Measurements from ENCODE around the gene ZNF35. TPM values are rescaled to one million over a fixed set of nuclear protein-coding genes. Genes with fewer than 3 reads are reported as not detected.

The ZNF35 gene
- total RNA-seq, 1 donor from 2014 or later = 14.5 TPM

- peak within 1 kb of the TSS; percentile 90 for H3K4me2 ChIP-seq (ENCODE audit: low read length)
- H3K9me3 ChIP-seq (ENCODE audit: insufficient read depth, low read depth, low read length) = no peaks in the 10 kb centered on the region
- peak; percentile 45 for FAIRE-seq
- TF ChIP-seq, protein P1, sequence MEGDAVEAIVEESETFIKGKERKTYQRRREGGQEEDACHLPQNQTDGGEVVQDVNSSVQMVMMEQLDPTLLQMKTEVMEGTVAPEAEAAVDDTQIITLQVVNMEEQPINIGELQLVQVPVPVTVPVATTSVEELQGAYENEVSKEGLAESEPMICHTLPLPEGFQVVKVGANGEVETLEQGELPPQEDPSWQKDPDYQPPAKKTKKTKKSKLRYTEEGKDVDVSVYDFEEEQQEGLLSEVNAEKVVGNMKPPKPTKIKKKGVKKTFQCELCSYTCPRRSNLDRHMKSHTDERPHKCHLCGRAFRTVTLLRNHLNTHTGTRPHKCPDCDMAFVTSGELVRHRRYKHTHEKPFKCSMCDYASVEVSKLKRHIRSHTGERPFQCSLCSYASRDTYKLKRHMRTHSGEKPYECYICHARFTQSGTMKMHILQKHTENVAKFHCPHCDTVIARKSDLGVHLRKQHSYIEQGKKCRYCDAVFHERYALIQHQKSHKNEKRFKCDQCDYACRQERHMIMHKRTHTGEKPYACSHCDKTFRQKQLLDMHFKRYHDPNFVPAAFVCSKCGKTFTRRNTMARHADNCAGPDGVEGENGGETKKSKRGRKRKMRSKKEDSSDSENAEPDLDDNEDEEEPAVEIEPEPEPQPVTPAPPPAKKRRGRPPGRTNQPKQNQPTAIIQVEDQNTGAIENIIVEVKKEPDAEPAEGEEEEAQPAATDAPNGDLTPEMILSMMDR (IDR thresholded peaks at IDR 0.05; ENCODE audit: insufficient read depth, low read depth, low read length) = no peak
- TF ChIP-seq EZH2 (IDR thresholded peaks at IDR 0.05; ENCODE audit: insufficient read depth, low read length) = no peak
- H3K9me3 Mint-ChIP-seq (ENCODE audit: unreplicated experiment) = no peaks in the 10 kb centered on the region
- H3K36me3 Mint-ChIP-seq (ENCODE audit: low read depth, unreplicated experiment) = peaks cover 6% of the 10 kb centered on the region
- no peaks in the 10 kb centered on the region for H3K27me3 Mint-ChIP-seq (ENCODE audit: low read depth, unreplicated experiment)
- peak within 1 kb of the TSS; percentile 87 for H3K9ac ChIP-seq (ENCODE audit: low read length)
- peak within 1 kb of the TSS; percentile 91 for H3K4me3 ChIP-seq (ENCODE audit: insufficient read depth, low read depth, low read length)
- H3K4me1 Mint-ChIP-seq (ENCODE audit: low read depth, unreplicated experiment) = peaks cover 12% of the 10 kb centered on the region
- peak within 1 kb of the TSS; percentile 67 for H3K27ac ChIP-seq (ENCODE audit: low read depth, low read length)
- peak within 1 kb of the TSS; percentile 92 for H2AFZ ChIP-seq (ENCODE audit: low read depth, low read length)
- no peaks in the 10 kb centered on the region for H3K27me3 ChIP-seq (ENCODE audit: insufficient read depth, low read length)
- H4K20me1 ChIP-seq (ENCODE audit: insufficient read depth, low read length) = peaks cover 17% of the 10 kb centered on the region
- H3K36me3 ChIP-seq (ENCODE audit: insufficient read depth, low read length) = peaks cover 4% of the 10 kb centered on the region
- peak within 1 kb of the TSS; percentile 87 for H3K27ac Mint-ChIP-seq (ENCODE audit: unreplicated experiment)
- peak; percentile 86 for DNase-seq (ENCODE audit: low read depth)
- H3K79me2 ChIP-seq (ENCODE audit: insufficient read depth, low read length) = peaks cover 46% of the 10 kb centered on the region
- H3K4me1 ChIP-seq (ENCODE audit: insufficient read depth, low read length) = peaks cover 7% of the 10 kb centered on the region
- peak within 1 kb of the TSS; percentile 98 for H3K4me3 Mint-ChIP-seq (ENCODE audit: unreplicated experiment)
These were observed 23.6 kb upstream of the ZNF35 start, which contains the start of gene ZNF197 for GRCh38 chr3:44624749-44625480. Gene ZNF197, plus strand, starts transcription at chr3:44625036. Its CDS starts 4,119 bp downstream, at chr3:44629155.

- Histone ChIP-seq H3K79me2 (ENCODE audit: insufficient read depth, low read length) (peaks cover 46% of the 10 kb centered on the region), H3K27me3 (ENCODE audit: insufficient read depth, low read length) (no peaks in the 10 kb centered on the region), H3K4me2 (ENCODE audit: low read length) (no peak overlapping the region), H2AFZ (ENCODE audit: low read depth, low read length) (no peak overlapping the region), H3K27ac (ENCODE audit: low read depth, low read length) (no peak overlapping the region), H3K4me3 (ENCODE audit: insufficient read depth, low read depth, low read length) (no peak overlapping the region), H3K9me3 (ENCODE audit: insufficient read depth, low read depth, low read length) (no peaks in the 10 kb centered on the region), H4K20me1 (ENCODE audit: insufficient read depth, low read length) (peaks cover 17% of the 10 kb centered on the region), H3K36me3 (ENCODE audit: insufficient read depth, low read length) (peaks cover 19% of the 10 kb centered on the region), H3K4me1 (ENCODE audit: insufficient read depth, low read length) (peaks cover 7% of the 10 kb centered on the region), H3K9ac (ENCODE audit: low read length) (no peak overlapping the region)
- peaks cover 12% of the 10 kb centered on the region for H3K4me1 Mint-ChIP-seq (ENCODE audit: low read depth, unreplicated experiment)
- DNase-seq (ENCODE audit: low read depth) (no peak), FAIRE-seq (no peak)
- H3K27me3 Mint-ChIP-seq (ENCODE audit: low read depth, unreplicated experiment) = no peaks in the 10 kb centered on the region
- H3K27ac Mint-ChIP-seq (ENCODE audit: unreplicated experiment) = no peak overlapping the region
- H3K4me3 Mint-ChIP-seq (ENCODE audit: unreplicated experiment) = no peak overlapping the region
- no peak for TF ChIP-seq EZH2 (IDR thresholded peaks at IDR 0.05; ENCODE audit: insufficient read depth, low read length)
- TF ChIP-seq, protein P1 (IDR thresholded peaks at IDR 0.05; ENCODE audit: insufficient read depth, low read depth, low read length) = no peak
- no peaks in the 10 kb centered on the region for H3K9me3 Mint-ChIP-seq (ENCODE audit: unreplicated experiment)
- H3K36me3 Mint-ChIP-seq (ENCODE audit: low read depth, unreplicated experiment) = peaks cover 13% of the 10 kb centered on the region
These were observed 19.8 kb upstream of the ZNF35 start for GRCh38 chr3:44628716-44629115.

DNA sequence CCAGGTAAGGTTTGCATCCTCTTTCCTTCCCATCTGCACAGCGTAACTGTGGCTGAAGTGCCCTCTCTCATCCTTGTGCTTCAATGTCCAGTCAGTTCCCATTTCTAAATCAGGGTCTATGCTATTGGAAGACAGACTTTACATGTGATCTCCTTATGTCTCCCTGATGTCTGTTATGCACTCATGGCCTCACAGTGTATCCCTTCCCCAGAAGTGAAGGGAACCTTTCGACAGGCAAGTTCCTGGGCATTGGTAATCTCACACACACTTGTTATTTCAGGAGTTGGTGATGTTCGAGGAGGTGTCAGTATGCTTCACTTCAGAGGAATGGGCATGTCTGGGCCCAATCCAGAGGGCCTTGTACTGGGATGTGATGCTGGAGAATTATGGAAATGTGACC, 16.3 kb upstream of the ZNF35 start:
- Histone ChIP-seq H3K9ac (ENCODE audit: low read length) (no peak overlapping the region), H3K27ac (ENCODE audit: low read depth, low read length) (no peak overlapping the region), H3K27me3 (ENCODE audit: insufficient read depth, low read length) (no peaks in the 10 kb centered on the region), H3K36me3 (ENCODE audit: insufficient read depth, low read length) (peaks cover 31% of the 10 kb centered on the region), H2AFZ (ENCODE audit: low read depth, low read length) (no peak overlapping the region), H3K79me2 (ENCODE audit: insufficient read depth, low read length) (peaks cover 25% of the 10 kb centered on the region), H4K20me1 (ENCODE audit: insufficient read depth, low read length) (peaks cover 12% of the 10 kb centered on the region), H3K9me3 (ENCODE audit: insufficient read depth, low read depth, low read length) (no peaks in the 10 kb centered on the region), H3K4me2 (ENCODE audit: low read length) (no peak overlapping the region), H3K4me1 (ENCODE audit: insufficient read depth, low read length) (no peaks in the 10 kb centered on the region), H3K4me3 (ENCODE audit: insufficient read depth, low read depth, low read length) (no peak overlapping the region)
- Mint-ChIP-seq H3K36me3 (ENCODE audit: low read depth, unreplicated experiment) (peaks cover 21% of the 10 kb centered on the region), H3K9me3 (ENCODE audit: unreplicated experiment) (no peaks in the 10 kb centered on the region), H3K27ac (ENCODE audit: unreplicated experiment) (no peak overlapping the region), H3K27me3 (ENCODE audit: low read depth, unreplicated experiment) (no peaks in the 10 kb centered on the region), H3K4me1 (ENCODE audit: low read depth, unreplicated experiment) (peaks cover 3% of the 10 kb centered on the region), H3K4me3 (ENCODE audit: unreplicated experiment) (no peak overlapping the region)
- DNase-seq (ENCODE audit: low read depth) = no peak
- FAIRE-seq = no peak
- no peak for TF ChIP-seq EZH2 (IDR thresholded peaks at IDR 0.05; ENCODE audit: insufficient read depth, low read length)
- TF ChIP-seq, protein P1 (IDR thresholded peaks at IDR 0.05; ENCODE audit: insufficient read depth, low read depth, low read length) = no peak
